Panc1 (cell line): ENCODE measurements around the gene PIGC.

Experiments used
- CTCF ChIP-seq: fragments of 450-650 bp; IDR thresholded peaks from 2 replicates; pipeline ENCODE4 v1.5.1; 2017; ENCODE audit warnings: mild to moderate bottlenecking
- POLR2AphosphoS5 ChIP-seq: IDR thresholded peaks from 2 replicates; pipeline ENCODE4 v1.6.1; 2012; ENCODE audit warnings: mild to moderate bottlenecking, low read depth, low read length, moderate library complexity

GRCh38 chr1:172476218-172476811 lies 32.4 kb upstream of the PIGC start:
- no peak for TF ChIP-seq CTCF
- no peak for TF ChIP-seq POLR2AphosphoS5
